Right cardiac atrium (tissue), 5 donors: Measurements from ENCODE around the gene AFAP1. TPM values are rescaled to one million over a fixed set of nuclear protein-coding genes. Genes with fewer than 3 reads are reported as not detected.
A peak's percentile ranks its signal among the peaks of the same experiment; 100 is the strongest.

ENCODE experiments used
- ATAC-seq, 2 donors: fragments of 200-7000 bp; cut with Tn5 transposase; one replicate each; pipeline versions ENCODE4 v1.8.0 to v1.9.1; 2020; ENCODE audit warnings: moderate library complexity in 2 of 2, mild to moderate bottlenecking in 1 of 2
- DNase-seq, 3 donors: peaks; one replicate each; pipeline ENCODE4 v3.0.0-alpha.2; 2020
- H3K27ac ChIP-seq: one replicate; pipeline ENCODE4 v1.5.1; 2013; ENCODE audit warnings: mild to moderate bottlenecking, low read length, control low read depth, moderate library complexity
- H3K27me3 ChIP-seq: one replicate; pipeline ENCODE4 v1.6.1; 2013; ENCODE audit not compliant: control insufficient read depth, insufficient read depth
- H3K4me1 ChIP-seq: one replicate; pipeline ENCODE4 v1.6.1; 2013; ENCODE audit warnings: low read length; ENCODE audit not compliant: control insufficient read depth, insufficient read depth
- H3K4me3 ChIP-seq: one replicate; pipeline ENCODE4 v1.5.1; 2013; ENCODE audit warnings: low read length, control low read depth
- H3K9me3 ChIP-seq: one replicate; pipeline ENCODE4 v1.6.1; 2013; ENCODE audit warnings: low read length; ENCODE audit not compliant: control insufficient read depth
- WGBS: extraction: QIAGEN DNeasy Blood & Tissue Kit; methylation state at CpG from one replicate; pipeline ENCODE4 v1.1.7; 2013; 5-methylcytosine and 5-hydroxymethylcytosine counted together
- intact Hi-C, 4 donors: fragments of 100-400 bp; cut with DNase I; formaldehyde crosslinking; loops; one replicate each; pipeline versions ENCODE4 v1.11.0 to v1.14.0; 2022 to 2023
- long read RNA-seq, 4 donors: library from polyadenylated mRNA; unstranded; transcript quantifications; one replicate each; pipeline ENCODE4 v2.0.0, GENCODE V29; 2020 to 2021
- polyA plus RNA-seq: library from polyadenylated mRNA; stranded (reverse); fragments of 200-250 nt; gene quantifications from one replicate; pipeline ENCODE4 v1.2.3, GENCODE V29; 2013
- total RNA-seq, 4 donors: library from RNA; stranded (reverse); fragmentation: NEBNext Ultra II Directional; extraction: Animal tissue kit (Norgen Biotek cat#: 25700); gene quantifications; one replicate each; pipeline ENCODE4 v1.2.1, GENCODE V29; 2021
- donor health status: healthy with polysubstance abuse.
- donor health status: DM: no; HTN: yes; CAD: no.
- donor health status: DM: no; HTN: no; CAD: no.
- donor health status: DM: no; HTN: yes; CAD: no; lungs with severe emphysema.
- donor health status: DM: yes; HTN: yes; CAD: no.

Gene AFAP1
- total RNA-seq: 10 to 100 TPM; 21.9 to 43.6 (median 26.7) TPM
- polyA plus RNA-seq: 7.8 TPM
- long read RNA-seq, donor 1, full-length matches to known transcripts: 4 of 43 reads
- long read RNA-seq, donor 1, partial matches to known transcripts: 3 of 43 reads
- long read RNA-seq, donor 1, other reads (novel, unspliced or antisense): 36 of 43 reads
- long read RNA-seq, donor 2, full-length matches to known transcripts: 3 of 12 reads
- long read RNA-seq, donor 2, partial matches to known transcripts: 2 of 12 reads
- long read RNA-seq, donor 2, other reads (novel, unspliced or antisense): 7 of 12 reads
- long read RNA-seq, donor 3, full-length matches to known transcripts: 17 of 109 reads
- long read RNA-seq, donor 3, partial matches to known transcripts: 18 of 109 reads
- long read RNA-seq, donor 3, other reads (novel, unspliced or antisense): 74 of 109 reads
- long read RNA-seq, donor 4, full-length matches to known transcripts: 4 of 15 reads
- long read RNA-seq, donor 4, partial matches to known transcripts: 1 of 15 reads
- long read RNA-seq, donor 4, other reads (novel, unspliced or antisense): 10 of 15 reads

GRCh38 chr4:7939377-7940108 is at the start of gene AFAP1:
Gene AFAP1 (minus strand): TSS chr4:7939861. CDS start chr4:7872078, 67,783 bp downstream.
- H3K9me3 ChIP-seq: no peaks in the 10 kb centered on the region
- intact Hi-C loops: loop anchor here in 2 of 4 donors (10.0 kb wide), 1 partner anchor 135 kb away; no protein-coding TSS in a partner anchor
- ATAC-seq (peak; percentile 95 to 96), DNase-seq (peak; percentile 92 to 97 (median 96))
- peak within 1 kb of the TSS; percentile 69 for H3K27ac ChIP-seq
- no peaks in the 10 kb centered on the region for H3K27me3 ChIP-seq
- WGBS: under 1% methylated on average over 96 of the region's 96 CpGs
- H3K4me1 ChIP-seq: peaks cover 4% of the 10 kb centered on the region
- peak within 1 kb of the TSS; percentile 88 for H3K4me3 ChIP-seq

DNA sequence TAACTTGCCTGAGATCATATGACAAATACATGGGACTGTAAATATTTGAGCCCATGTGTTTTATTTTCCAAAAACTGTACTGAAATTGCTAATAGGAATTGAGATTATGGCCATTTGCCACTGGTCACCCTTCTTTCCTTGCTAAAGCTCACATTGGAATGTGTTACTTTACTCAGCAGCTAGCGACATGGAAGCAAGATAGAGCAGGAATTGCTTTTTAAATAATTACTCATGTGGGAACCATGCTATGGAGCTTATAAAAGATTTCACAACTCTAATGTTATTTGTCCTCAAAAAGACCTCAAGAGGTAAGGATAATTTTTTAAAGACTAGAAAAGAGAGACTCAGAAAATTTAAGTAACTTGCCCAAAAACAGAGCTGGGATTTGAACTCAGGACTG is 48.8 kb upstream of the AFAP1 start:
- intact Hi-C loops: loop anchor here in 2 of 4 donors (5.0 kb wide), 1 partner anchor 186 kb away; no protein-coding TSS in a partner anchor
- 86% methylated on average over 1 of the region's 1 CpG for WGBS

GRCh38 chr4:7987148-7987989 is 47.7 kb upstream of the AFAP1 start:
- intact Hi-C loops: loop anchor here (1.0 to 5.0 kb wide), 3 partner anchors 183 to 185 kb away; no protein-coding TSS in a partner anchor

More for the DNA sequence above, 48.8 kb upstream of the AFAP1 start:
- Histone ChIP-seq H3K27me3 (no peaks in the 10 kb centered on the region), H3K9me3 (no peaks in the 10 kb centered on the region), H3K4me3 (no peak overlapping the region), H3K27ac (no peak overlapping the region), H3K4me1 (no peaks in the 10 kb centered on the region)
- ATAC-seq (no peak), DNase-seq (no peak)

DNA sequence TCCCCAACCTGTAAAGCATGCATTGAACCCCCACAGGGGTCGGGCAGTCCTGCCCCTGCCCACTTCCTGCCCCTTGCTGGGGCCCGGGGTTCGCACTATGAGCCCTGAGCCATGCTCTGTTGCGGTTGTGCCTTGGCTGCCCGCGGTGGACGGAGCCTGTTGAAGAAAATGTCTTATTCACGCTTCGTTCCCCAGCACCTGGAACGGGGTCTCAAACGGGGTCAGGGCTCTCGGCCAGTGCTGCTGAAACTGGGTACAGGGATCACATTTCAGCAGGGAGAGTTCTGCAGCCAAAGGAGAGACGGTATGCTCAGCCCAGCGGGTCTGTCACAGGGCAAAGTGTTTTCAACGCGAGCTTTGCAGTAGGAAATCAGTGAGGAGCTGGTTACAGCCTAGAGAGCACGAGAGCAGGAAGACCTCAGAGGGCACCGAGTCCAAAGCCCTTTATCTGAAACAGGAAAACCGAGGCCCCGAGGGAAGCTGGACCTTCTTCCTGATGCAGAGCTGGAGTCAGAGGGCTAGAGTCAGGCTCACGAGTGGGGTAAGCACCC is 46.3 kb upstream of the AFAP1 start:
- Histone ChIP-seq H3K9me3 (no peaks in the 10 kb centered on the region), H3K4me3 (no peak overlapping the region), H3K27me3 (no peaks in the 10 kb centered on the region), H3K4me1 (no peaks in the 10 kb centered on the region), H3K27ac (no peak overlapping the region)
- ATAC-seq: peak; percentile 53 to 57
- intact Hi-C loops: loop anchor here in 3 of 4 donors (2.0 to 5.0 kb wide), 2 partner anchors 181 to 184 kb away; no protein-coding TSS in a partner anchor
- 24% methylated on average over 21 of the region's 21 CpGs for WGBS
- DNase-seq: peak in 2 of 3 donors; percentile 58 to 69

More at GRCh38 chr4:7987148-7987989, 47.7 kb upstream of the AFAP1 start:
- Histone ChIP-seq H3K4me3 (no peak overlapping the region), H3K4me1 (no peaks in the 10 kb centered on the region), H3K27me3 (no peaks in the 10 kb centered on the region), H3K9me3 (no peaks in the 10 kb centered on the region), H3K27ac (no peak overlapping the region)
- whole genome bisulfite sequencing: 53% methylated on average over 10 of the region's 10 CpGs
- ATAC-seq: peak; percentile 70 to 74
- peak; percentile 71 to 89 (median 80) for DNase-seq

DNA sequence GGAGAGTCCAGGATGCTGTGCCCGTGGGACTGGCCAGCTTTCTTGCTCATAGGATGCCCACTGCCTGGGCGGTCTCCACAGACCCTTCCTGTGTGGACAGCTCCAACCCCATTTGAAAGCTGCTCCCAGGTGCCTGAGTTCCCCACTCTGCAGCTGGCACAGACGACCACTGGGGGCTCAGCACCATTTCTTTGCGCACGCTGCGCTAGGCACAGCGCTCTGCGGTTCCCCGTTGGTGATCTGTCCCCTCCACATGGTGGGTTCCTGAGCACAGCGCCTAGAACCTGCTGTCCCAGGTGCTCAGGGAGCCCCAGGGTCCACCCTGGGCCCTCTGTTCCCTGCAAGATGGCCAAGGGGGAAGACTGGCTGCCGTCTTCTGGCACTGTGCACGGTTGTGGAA is 45.4 kb upstream of the AFAP1 start:
- WGBS: 96% methylated on average over 12 of the region's 12 CpGs
- H3K27me3 ChIP-seq: no peaks in the 10 kb centered on the region
- intact Hi-C loops: loop anchor here in 2 of 4 donors (5.0 kb wide), 1 partner anchor 183 kb away; no protein-coding TSS in a partner anchor
- H3K9me3 ChIP-seq: no peaks in the 10 kb centered on the region
- peak in 1 of 2 donors; percentile 5 for ATAC-seq
- no peak overlapping the region for H3K27ac ChIP-seq
- H3K4me1 ChIP-seq: no peaks in the 10 kb centered on the region
- no peak overlapping the region for H3K4me3 ChIP-seq
- peak in 2 of 3 donors; percentile 34 to 62 for DNase-seq

DNA sequence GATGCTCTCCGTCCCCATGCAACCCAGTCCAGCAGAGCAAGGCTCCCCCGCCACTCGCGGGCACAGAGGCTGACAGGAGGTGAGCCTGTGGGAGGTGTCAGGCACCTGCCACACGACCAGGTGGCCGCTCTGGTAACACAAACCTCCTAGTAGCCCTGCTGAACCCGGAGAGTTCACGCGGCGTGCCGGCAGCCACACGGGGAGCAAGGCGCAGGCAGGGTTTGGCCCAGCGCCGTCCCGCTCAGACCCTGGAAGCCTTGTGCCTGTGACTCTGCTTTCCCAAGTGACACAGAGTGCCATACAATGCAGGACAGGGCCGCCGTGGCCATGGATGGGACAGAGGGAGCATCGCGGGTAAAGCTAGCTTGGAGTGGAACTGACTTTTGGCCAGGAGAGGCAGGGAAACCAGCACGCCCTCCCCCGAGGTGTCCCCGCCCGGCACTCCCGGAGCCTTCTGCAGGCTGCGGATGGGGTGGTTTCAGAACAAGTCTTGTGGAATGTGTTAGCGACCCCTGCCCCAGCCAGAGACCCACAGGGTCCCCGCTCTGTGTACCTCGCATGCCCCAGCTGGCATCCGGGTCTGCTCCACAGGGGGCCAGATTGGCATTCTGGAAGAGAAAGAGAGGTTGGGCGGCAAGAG is 44.7 kb upstream of the AFAP1 start:
- Histone ChIP-seq H3K27me3 (no peaks in the 10 kb centered on the region), H3K27ac (no peak overlapping the region), H3K4me1 (no peaks in the 10 kb centered on the region), H3K4me3 (no peak overlapping the region), H3K9me3 (no peaks in the 10 kb centered on the region)
- DNase-seq (no peak), ATAC-seq (no peak)
- 94% methylated on average over 31 of the region's 31 CpGs for WGBS
- intact Hi-C loops: no loop called here

DNA sequence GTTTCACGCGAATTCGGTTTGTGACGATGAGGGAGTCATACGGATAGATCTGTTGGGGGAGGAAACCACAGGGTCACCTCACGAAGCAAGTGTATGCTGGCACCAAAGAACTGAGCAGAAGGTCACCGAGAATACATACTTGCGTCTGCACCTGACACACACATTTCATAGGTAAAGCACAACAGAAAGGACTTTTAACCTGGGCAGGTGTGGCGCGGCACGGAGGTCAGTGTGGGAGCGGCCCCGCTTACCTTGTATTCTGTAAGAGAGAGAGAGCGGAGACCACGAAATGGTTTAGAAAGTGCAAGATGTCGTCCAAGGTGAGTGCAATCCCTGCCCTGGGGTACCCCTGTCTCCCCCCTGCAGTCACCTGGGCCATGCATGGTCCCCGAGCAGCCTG is 43.6 kb upstream of the AFAP1 start:
- WGBS: 98% methylated on average over 17 of the region's 17 CpGs
- Histone ChIP-seq H3K27ac (no peak overlapping the region), H3K4me1 (peaks cover 6% of the 10 kb centered on the region), H3K9me3 (no peaks in the 10 kb centered on the region), H3K4me3 (no peak overlapping the region), H3K27me3 (no peaks in the 10 kb centered on the region)
- ATAC-seq: no peak
- DNase-seq: no peak
- intact Hi-C loops: no loop called here

GRCh38 chr4:7981738-7982394 is 42.2 kb upstream of the AFAP1 start:
- DNase-seq (peak in 1 of 3 donors; percentile 22), ATAC-seq (no peak)
- Histone ChIP-seq H3K4me3 (no peak overlapping the region), H3K27me3 (no peaks in the 10 kb centered on the region), H3K4me1 (peaks cover 6% of the 10 kb centered on the region), H3K9me3 (no peaks in the 10 kb centered on the region), H3K27ac (no peak overlapping the region)
- intact Hi-C loops: no loop called here
- WGBS: 81% methylated on average over 8 of the region's 8 CpGs

DNA sequence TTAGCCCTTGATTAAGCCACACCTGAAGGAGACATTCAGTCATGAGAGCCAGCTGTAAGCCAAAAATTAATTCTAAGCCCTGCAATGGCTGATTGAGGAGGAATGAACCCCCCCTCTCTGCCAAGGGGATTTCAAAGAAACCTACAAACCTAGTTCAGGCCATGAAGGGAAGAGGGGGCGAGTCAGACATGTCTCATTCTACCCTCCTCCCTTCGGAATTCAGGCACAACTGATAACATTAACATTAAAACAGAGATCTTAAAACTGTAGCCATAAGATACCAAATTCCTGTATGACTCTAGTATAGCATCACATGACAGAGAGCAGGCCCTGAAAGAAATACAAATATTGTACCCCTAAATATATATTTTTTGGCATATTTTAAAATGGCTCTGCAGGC is 40.4 kb upstream of the AFAP1 start:
- intact Hi-C loops: no loop called here
- Histone ChIP-seq H3K4me1 (peaks cover 6% of the 10 kb centered on the region), H3K4me3 (no peak overlapping the region), H3K9me3 (no peaks in the 10 kb centered on the region), H3K27me3 (no peaks in the 10 kb centered on the region), H3K27ac (no peak overlapping the region)
- 85% methylated on average over 2 of the region's 2 CpGs for WGBS
- no peak for DNase-seq
- no peak for ATAC-seq
